Mucosa of descending colon (tissue), 3 donors: Measurements from ENCODE around the gene RSPH9. TPM values are rescaled to one million over a fixed set of nuclear protein-coding genes. Genes with fewer than 3 reads are reported as not detected.

Experiments
- ATAC-seq: fragments of 200-7000 bp; cut with Tn5 transposase; one replicate; pipeline ENCODE4 v1.9.1; 2020; ENCODE audit warnings: mild to moderate bottlenecking, moderate library complexity
- DNase-seq, 3 donors: peaks; one replicate each; pipeline ENCODE4 v3.0.0-alpha.2; 2020
- H3K36me3 ChIP-seq: fragments of 200-600 bp; one replicate; pipeline ENCODE4 v1.8.0; 2021; ENCODE audit warnings: low read depth, mild to moderate bottlenecking
- H3K4me1 ChIP-seq: fragments of 200-600 bp; one replicate; pipeline ENCODE4 v1.8.0; 2021; ENCODE audit warnings: low read depth, mild to moderate bottlenecking
- H3K4me3 ChIP-seq: fragments of 200-600 bp; one replicate; pipeline ENCODE4 v1.8.0; 2021; ENCODE audit warnings: mild to moderate bottlenecking
- H3K9me3 ChIP-seq: fragments of 200-600 bp; one replicate; pipeline ENCODE4 v1.8.0; 2021; ENCODE audit warnings: mild to moderate bottlenecking
- intact Hi-C, 2 donors: fragments of 100-400 bp; cut with DNase I in 1 of 2; cut with micrococcal nuclease in 1 of 2; formaldehyde crosslinking; loops; one replicate each; pipeline versions ENCODE4 v1.11.0 to v1.11.1; 2022; cut with DNase I, micrococcal nuclease
- total RNA-seq, 3 donors: library from RNA; stranded (reverse); fragmentation: NEBNext Ultra II Directional in 2 of 3; extraction: Animal tissue kit (Norgen Biotek cat#: 25700) in 2 of 3; gene quantifications; one replicate each; pipeline versions ENCODE4 v1.2.1 to v1.2.4, GENCODE V29; 2021 to 2023
- TF ChIP-seq, protein P1 (sequence below): fragments of 200-600 bp; IDR thresholded peaks from one replicate; pipeline ENCODE4 v1.8.0; 2022; ENCODE audit warnings: antibody characterized with exemption, mild to moderate bottlenecking
- donor health status: DM: no; HTN: no; CAD: no; lungs with moderate emphysema.
- donor health status: DM: no; HTN: no; CAD: no.
- donor health status: DM: no; HTN: yes; CAD: no.

RSPH9 gene
- total RNA-seq, 3 donors from 2014 or later: 0.12 TPM; not detected in 2

DNA sequence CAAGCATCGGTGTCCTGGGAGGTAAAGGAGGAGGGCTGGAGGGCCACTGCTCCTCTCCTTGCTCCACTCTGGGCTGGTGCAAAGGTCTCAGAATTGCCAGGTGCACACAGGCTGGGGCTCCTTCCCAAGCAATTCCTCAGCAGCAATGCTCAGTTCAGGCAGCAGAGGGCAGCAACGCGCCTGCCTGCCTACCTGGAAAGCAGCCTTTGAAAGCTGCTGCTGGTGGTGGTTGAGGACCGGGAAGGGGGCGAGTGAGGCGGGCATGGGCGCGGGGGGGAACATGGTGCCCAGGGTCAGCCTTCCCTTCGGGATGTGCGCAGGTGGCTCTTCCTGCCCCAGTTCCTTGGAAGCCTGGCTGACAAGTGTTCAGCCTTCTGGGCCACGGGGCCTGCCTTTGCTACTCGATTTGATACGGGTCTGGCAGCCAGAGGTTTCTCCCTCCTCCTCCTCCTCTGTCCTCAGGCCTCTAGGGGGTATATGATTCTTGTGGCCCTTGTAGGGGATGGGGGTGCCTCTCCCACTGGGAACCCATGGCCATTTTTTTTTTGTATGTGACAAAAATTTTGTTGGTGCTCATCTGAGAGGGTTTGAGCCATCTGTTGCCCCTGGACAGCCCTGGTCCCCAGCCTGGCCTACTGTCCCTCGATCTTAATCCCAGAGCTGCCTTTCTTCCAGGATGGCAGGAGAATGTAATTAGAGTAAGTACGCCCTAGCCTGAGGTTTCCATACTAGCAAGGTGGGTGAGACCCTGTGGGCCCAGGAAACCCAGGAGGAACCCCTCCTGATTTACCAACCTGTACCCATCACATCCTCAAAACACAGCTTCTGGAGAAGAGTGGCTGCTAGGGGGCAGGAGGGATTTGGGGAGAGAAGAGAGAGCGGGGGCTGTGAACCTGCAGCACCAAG, 22.7 kb downstream of the RSPH9 start:
- peak; percentile 79 for ATAC-seq
- TF ChIP-seq, protein P1, sequence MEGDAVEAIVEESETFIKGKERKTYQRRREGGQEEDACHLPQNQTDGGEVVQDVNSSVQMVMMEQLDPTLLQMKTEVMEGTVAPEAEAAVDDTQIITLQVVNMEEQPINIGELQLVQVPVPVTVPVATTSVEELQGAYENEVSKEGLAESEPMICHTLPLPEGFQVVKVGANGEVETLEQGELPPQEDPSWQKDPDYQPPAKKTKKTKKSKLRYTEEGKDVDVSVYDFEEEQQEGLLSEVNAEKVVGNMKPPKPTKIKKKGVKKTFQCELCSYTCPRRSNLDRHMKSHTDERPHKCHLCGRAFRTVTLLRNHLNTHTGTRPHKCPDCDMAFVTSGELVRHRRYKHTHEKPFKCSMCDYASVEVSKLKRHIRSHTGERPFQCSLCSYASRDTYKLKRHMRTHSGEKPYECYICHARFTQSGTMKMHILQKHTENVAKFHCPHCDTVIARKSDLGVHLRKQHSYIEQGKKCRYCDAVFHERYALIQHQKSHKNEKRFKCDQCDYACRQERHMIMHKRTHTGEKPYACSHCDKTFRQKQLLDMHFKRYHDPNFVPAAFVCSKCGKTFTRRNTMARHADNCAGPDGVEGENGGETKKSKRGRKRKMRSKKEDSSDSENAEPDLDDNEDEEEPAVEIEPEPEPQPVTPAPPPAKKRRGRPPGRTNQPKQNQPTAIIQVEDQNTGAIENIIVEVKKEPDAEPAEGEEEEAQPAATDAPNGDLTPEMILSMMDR: peak; percentile 96
- Histone ChIP-seq H3K9me3 (no peaks in the 10 kb centered on the region), H3K4me3 (no peak overlapping the region), H3K36me3 (no peaks in the 10 kb centered on the region), H3K4me1 (peaks cover 27% of the 10 kb centered on the region)
- intact Hi-C loops: loop anchor here in 1 of 2 donors (10.0 kb wide), 2 partner anchors 97 to 407 kb away; no protein-coding TSS in a partner anchor
- peak; percentile 88 to 98 (median 96) for DNase-seq

- DNase-seq (peak; percentile 62 to 81 (median 69)), ATAC-seq (peak; percentile 65)
- Histone ChIP-seq H3K36me3 (no peaks in the 10 kb centered on the region), H3K4me3 (no peak overlapping the region), H3K4me1 (peaks cover 34% of the 10 kb centered on the region), H3K9me3 (no peaks in the 10 kb centered on the region)
- intact Hi-C loops: loop anchor here in 1 of 2 donors (10.0 kb wide), 2 partner anchors 96 to 406 kb away; no protein-coding TSS in a partner anchor
- TF ChIP-seq, protein P1: peak; percentile 43
Observed at GRCh38 chr6:43668151-43669028, 23.6 kb downstream of the RSPH9 start.

GRCh38 chr6:43669050-43669921, 24.4 kb downstream of the RSPH9 start:
- Histone ChIP-seq H3K4me1 (peaks cover 36% of the 10 kb centered on the region), H3K36me3 (no peaks in the 10 kb centered on the region), H3K9me3 (no peaks in the 10 kb centered on the region), H3K4me3 (no peak overlapping the region)
- intact Hi-C loops: loop anchor here in 1 of 2 donors (10.0 kb wide), 2 partner anchors 96 to 406 kb away; no protein-coding TSS in a partner anchor
- DNase-seq: peak; percentile 24 to 65 (median 43)
- no peak for ATAC-seq
- TF ChIP-seq, protein P1: no peak

GRCh38 chr6:43669922-43670622, 25.2 kb downstream of the RSPH9 start:
- intact Hi-C loops: loop anchor here (5.0 to 10.0 kb wide), 4 partner anchors 85 to 407 kb away; no protein-coding TSS in a partner anchor
- peak in 1 of 3 donors; percentile 36 for DNase-seq
- peak; percentile 14 for ATAC-seq
- H3K4me1 ChIP-seq: peaks cover 36% of the 10 kb centered on the region
- TF ChIP-seq, protein P1: no peak
- H3K36me3 ChIP-seq: no peaks in the 10 kb centered on the region
- H3K9me3 ChIP-seq: no peaks in the 10 kb centered on the region
- H3K4me3 ChIP-seq: no peak overlapping the region
